ENCODE measurements around the gene ADGRE1.
A peak's percentile ranks its signal among the peaks of the same experiment; 100 is the strongest.

Gene ADGRE1

DNA sequence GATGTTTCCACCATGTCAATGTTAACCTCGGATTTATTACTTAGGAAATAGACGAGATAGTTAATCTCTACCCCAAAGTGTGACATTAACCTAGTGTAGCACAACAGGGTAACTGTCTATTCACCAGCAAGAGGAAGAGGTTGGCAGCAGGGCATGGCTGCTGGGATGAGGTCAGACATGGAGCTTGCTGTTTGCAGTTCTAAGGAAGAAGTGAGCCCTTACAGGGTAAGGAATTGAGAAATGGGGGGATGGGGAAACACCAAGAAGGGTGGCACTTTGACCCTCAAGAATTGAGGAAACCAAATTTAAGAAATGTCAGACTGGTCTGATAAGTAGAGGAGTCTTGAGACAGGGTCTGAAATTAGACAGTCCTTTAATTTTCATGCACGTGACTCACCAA, 71.4 kb downstream of the ADGRE1 start:
- no peak for DNase-seq

DNA sequence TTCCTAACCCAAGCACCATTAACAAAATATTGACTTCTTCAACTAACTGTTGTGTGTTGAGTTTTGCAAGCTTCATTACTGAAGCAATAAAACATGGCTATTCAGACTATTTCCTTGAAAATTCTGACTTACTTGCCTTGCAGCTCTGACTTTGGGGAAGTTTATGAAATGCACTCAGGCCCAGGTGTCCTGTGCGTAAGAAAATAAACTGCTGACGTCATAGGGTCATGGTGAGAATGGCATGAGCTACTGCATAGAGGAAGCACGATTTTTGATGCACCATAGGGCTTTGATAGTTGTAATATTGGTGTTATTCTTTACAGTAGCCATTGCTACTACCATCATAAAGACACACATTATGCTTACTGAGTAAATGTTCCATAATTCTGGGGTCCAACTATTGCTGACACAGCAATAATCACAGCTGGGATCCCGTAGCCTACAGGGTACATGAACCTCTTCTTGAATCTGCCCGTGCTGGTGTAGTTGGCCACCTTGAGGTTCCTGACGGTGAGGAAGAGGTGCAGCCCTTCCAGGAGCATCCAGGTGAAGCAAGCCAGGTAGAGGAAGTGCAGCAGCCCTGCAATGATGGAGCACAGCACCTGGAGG, 76.0 kb downstream of the ADGRE1 start:
- no peak for DNase-seq

DNA sequence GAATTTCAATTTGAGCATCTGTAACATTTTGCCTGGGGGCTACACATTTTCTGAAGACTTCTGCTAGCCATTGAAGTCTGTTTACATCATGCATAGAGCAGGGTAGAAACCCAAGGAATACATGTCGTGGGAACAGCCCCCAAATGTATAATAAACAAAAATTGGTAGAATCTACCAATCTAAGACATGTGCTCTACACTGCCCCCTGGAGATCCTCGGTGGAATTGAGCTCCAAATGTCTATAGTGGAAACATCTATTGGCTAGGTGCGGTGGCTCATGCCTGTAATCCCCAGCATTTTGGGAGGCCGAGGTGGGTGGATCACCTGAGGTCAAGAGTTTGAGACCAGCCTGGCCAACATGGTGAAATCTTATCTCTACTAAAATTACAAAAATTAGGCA, 76.6 kb downstream of the ADGRE1 start:
- DNase-seq = peak; percentile 54

DNA sequence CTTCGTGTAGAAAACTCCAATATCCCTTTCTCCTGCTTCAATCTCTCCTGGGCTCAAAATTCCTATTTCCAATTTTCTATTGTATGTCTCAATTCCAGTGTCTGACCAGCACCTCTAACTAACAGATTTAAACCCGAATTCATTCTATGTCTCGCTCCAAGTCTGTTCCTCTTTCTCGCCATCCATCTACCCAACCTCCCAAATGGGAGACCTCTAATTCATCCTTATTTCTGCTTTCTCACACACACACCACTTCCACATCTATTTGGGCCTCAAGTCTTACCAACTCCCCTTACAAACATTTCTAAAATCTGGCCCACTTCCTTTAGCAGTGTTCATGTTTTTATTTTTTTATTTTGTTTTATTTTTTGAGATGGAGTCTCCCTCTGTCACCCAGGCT, 80.6 kb downstream of the ADGRE1 start:
- no peak for DNase-seq

DNA sequence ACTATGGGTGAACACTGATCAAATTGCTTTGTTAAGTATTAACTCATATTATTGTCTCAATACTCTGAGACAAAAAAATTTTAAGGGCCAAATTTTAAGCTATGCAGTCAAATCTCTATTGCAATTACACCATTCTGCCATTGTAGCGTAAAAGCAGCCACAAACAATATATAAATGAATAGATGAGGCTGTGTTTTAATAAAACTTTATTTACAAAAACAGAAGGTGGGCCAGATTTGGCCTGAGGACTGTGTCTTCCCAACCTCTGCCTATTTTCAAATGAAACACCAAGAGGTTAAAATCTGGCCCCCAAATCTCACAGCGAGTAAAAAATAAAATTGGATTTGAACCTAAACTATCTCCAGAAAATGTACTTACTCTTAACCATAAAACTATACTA, 82.1 kb downstream of the ADGRE1 start:
- DNase-seq = no peak

DNA sequence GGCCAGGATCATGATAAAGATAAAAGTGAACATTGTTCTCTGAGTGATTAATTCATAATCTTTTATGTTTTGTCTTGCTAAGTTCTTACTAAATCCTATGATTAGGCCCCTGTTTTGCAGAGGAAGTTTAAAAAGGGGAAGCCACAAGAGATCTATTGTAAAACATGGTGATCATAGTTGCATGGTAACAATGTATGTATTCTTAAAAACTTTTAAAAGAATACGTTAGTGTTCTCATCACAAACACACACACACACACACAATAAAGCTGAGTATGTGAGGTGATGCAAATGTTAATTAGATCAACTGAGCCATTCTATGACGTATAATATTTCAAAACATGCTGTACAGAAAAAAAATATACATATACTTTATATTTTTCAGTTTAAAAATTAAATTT, 82.6 kb downstream of the ADGRE1 start:
- DNase-seq = no peak

DNA sequence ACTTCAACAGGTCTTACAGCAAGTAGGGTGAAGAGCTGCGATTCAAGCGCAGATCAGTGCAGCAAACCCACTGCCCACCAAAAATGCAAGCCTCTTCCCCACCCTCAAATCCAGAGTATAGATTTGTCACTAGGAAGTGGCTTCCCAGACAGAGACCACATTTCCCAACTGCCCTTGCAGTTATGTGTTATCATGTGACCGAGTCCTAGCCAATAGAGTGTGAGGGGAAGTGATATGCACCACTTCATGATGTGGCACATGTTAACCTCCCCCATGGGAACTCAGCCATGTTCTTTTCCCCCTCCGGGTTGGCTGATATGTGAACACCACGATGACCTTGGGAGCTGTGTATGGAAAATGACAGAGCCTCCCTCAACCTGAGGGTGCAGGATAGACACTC, 83.1 kb downstream of the ADGRE1 start:
- DNase-seq = no peak

DNA sequence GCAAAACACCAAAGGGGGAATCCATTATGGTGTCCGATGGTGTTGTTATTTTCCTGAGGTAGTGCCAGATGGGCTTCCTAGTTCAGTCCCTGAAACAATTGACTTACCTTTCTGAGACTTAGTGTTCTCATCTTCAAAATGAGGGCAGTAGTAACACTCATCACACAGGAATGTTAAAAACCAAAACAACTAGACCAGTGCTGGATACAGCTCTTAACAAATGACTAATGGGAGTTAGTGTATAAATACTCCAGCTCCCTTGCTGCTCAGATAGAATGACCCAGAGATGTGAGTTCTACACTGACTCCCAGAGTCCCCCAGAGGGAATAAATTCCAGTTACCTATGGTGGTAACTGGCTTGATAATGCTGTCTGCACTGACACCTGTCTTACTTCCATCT, 84.0 kb downstream of the ADGRE1 start:
- no peak for DNase-seq

DNA sequence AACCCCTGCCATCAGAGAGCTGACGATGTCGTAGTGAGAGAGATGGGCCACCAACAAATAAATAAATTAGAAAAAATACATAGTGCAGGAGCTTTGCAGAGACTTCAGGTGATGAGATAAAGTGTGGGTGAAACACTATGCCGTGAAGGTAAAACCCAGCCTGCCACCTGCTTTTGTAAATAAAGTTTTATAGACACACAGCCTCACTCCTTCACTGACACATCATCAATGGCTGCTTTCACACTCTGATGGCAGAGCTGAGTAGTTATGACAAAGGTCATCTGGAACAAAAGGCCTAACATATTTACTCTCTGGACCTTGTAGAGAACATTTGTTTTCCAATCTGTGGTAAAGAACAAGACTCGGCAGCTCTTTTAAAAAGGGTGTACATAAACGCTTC, 88.8 kb downstream of the ADGRE1 start:
- no peak for DNase-seq

DNA sequence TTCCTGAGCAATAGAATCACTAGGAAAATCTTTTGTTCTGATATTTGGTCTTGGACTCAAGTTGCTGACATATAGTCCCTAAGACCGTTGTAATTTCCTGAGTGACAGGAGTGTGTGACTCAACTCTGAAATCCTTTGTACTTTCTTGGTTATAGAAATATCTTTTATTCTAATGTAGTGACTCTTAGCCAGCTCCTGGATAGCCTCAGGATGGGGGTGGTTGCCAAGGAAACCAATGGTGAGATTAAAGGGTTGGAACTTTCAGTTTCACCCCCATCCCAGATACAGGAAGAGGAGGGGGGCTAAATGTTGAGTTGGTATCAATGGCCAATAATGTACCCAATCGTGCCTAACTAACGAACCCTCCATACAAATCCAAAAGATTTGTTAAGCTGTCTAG, 92.0 kb downstream of the ADGRE1 start:
- DNase-seq = no peak

DNA sequence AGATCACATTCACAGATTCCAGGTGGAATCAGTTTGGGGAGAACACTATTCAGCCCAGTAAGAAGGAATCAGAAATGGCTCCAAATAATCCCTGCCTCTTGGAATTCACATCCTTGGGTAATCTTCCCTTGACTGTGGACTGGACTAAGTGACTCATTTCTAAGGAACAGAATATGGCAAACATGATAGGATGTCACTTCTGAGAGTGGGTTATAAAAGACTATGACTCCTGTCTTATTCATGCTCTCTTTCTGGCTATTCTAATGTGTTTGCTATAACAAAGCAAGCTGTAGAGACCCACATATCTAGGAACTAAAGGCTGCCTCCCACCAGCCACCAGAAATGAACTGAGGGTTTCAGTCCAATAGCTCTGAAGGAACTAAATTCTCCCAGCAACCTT, 96.1 kb downstream of the ADGRE1 start:
- no peak for DNase-seq

DNA sequence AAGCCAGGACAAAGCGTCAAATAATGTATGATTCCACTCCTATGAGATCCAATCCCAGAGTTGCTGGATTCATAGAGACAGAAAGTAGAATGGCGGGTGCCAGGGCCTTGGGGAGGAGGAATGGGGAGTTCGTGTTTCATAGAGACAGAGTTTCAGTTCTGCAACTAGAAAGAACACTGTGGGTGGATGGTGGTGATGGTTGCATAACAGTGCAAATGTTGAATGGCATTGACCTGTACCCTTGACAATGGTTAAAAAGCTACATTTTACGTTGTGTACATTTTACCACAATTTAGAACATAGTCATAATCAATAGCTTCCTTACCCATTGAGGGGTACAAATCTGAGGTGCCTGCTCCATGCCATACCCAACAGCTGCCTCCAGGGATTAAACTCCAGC, 100.5 kb downstream of the ADGRE1 start:
- no peak for DNase-seq

DNA sequence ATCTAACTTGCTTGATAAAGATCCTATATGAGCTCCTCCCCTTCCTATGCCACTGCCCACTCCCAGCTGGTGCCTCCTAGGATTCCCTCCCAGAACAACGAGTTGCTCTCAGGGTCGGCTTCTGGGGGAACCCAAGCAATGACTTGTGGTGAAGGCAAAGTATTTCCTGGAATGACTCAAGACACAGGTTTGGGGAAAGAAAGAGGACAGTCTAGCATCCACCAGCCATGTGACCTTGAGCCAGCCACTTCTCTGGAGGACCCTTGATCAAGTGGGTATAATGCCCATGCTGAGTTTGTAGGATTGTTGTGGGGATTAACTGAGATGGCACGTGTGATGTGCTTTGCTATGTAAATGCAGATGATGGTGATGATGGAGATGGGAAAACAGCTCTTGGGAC, 100.9 kb downstream of the ADGRE1 start:
- DNase-seq = no peak
